GM19351 (cell line): Measurements from ENCODE around the gene LINC01488.

ENCODE experiments used
- ATAC-seq: cut with Tn5 transposase; IDR thresholded peaks from one replicate; pipeline ENCODE4 v1.9.1; 2021; ENCODE audit warnings: mild to moderate bottlenecking, moderate library complexity; ENCODE audit not compliant: unreplicated experiment

The LINC01488 gene

GRCh38 chr11:69475141-69475865 is 6.2 kb upstream of the LINC01488 start:
- no peak for ATAC-seq

GRCh38 chr11:69475866-69476471 is 5.5 kb upstream of the LINC01488 start:
- no peak for ATAC-seq

GRCh38 chr11:69476509-69476961 is 4.9 kb upstream of the LINC01488 start:
- ATAC-seq, result no peak

GRCh38 chr11:69477086-69477485 is 4.4 kb upstream of the LINC01488 start:
- no peak for ATAC-seq

GRCh38 chr11:69479591-69480271 is 1.7 kb upstream of the LINC01488 start:
- ATAC-seq, result no peak

- ATAC-seq, result no peak
Observed at GRCh38 chr11:69480547-69481392, 693 bp upstream of the LINC01488 start.

GRCh38 chr11:69482322-69482721 is 859 bp downstream of the LINC01488 start:
- ATAC-seq, result no peak

GRCh38 chr11:69483170-69483569 is 1.7 kb downstream of the LINC01488 start:
- ATAC-seq, result no peak

- no peak for ATAC-seq
Observed at GRCh38 chr11:69483691-69484426, 2.4 kb downstream of the LINC01488 start.

GRCh38 chr11:69484427-69485259 is 3.2 kb downstream of the LINC01488 start:
- no peak for ATAC-seq

- no peak for ATAC-seq
Observed at GRCh38 chr11:69485337-69486041, 4.0 kb downstream of the LINC01488 start.

- no peak for ATAC-seq
Observed at GRCh38 chr11:69486056-69486772, 4.8 kb downstream of the LINC01488 start.

- no peak for ATAC-seq
Observed at GRCh38 chr11:69486773-69487291, 5.4 kb downstream of the LINC01488 start.

- ATAC-seq, result no peak
Observed at GRCh38 chr11:69487391-69487790, 5.9 kb downstream of the LINC01488 start.

- no peak for ATAC-seq
Observed at GRCh38 chr11:69487849-69488542, 6.5 kb downstream of the LINC01488 start.

GRCh38 chr11:69488543-69488940 is 7.1 kb downstream of the LINC01488 start:
- ATAC-seq, result no peak

GRCh38 chr11:69489031-69489745 is 7.7 kb downstream of the LINC01488 start:
- ATAC-seq, result no peak
